Medulla oblongata (tissue), 1 donor: ENCODE results near the gene PRSS57.
"Not testable (repeated sequence)": the region's sequence is repeated elsewhere in the genome, so short reads cannot be mapped to it uniquely, and the experiment has no call there.

Source experiments
- DNase-seq: peaks from one replicate; pipeline ENCODE4 v3.0.0-alpha.2; 2015; ENCODE audit errors: extremely low spot score

PRSS57 gene

DNA sequence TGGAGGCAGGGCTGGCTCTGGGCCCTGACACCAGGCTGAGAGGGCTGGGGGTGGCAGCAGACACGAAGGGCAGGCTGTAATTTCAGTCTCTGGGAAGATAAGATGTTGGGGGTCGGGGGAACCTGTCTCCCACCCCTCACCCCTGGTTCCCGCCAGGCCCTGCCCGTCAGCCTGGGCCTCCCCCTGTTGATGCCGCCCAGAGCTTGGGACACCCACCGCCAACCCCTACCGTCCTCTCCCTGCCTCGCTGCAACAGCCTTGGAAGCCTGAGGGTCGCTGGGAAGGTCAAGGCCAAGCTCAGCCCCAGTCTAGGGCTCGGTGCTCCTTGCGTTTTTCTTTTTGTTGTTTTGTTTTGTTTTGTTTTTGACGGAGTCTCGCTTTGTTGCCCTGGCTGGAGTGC, 28.0 kb upstream of the PRSS57 start:
- DNase-seq: no peak

- DNase-seq: no peak
Observed at GRCh38 chr19:722553-723101, 27.4 kb upstream of the PRSS57 start.

DNA sequence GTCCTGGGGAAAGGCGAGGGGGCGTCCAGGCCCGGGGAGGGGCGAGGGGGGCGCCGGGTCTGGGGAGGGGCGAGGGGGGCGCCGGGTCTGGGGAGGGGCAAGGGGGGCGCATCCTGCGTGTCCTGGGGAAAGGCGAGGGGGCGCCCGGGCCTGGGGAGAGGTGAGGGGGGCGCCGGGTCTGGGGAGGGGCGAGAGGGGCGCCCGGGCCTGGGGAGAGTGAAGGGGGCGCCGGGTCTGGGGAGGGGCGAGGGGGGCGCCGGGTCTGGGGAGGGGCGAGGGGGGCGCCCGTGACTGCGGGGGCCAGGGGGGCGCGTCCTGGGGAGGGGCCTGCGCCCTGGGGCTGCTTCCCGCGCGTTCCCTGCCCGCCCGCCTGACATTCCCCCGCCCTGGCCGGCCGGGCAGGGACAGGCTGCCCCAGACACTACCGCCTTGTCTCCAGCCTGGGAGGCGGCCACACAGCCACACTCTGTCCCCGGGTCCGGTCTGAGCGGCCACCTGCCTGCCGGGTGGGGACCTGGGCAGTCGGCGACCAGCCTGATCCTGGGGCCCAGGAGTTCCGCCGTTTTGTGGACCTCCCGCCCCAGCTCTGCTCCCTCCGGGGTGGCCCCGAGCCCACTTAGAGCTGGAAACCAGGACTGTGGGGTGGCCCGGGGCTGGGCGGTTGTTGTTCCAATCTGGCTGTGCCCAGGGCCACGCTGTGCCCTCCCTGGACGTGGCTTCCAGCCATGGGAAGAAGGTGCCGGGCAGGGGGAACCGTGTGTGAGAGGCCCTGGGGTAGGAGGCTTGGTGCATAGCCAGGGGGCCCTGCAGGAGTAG, 25.3 kb upstream of the PRSS57 start:
- DNase-seq: peak; percentile 87

DNA sequence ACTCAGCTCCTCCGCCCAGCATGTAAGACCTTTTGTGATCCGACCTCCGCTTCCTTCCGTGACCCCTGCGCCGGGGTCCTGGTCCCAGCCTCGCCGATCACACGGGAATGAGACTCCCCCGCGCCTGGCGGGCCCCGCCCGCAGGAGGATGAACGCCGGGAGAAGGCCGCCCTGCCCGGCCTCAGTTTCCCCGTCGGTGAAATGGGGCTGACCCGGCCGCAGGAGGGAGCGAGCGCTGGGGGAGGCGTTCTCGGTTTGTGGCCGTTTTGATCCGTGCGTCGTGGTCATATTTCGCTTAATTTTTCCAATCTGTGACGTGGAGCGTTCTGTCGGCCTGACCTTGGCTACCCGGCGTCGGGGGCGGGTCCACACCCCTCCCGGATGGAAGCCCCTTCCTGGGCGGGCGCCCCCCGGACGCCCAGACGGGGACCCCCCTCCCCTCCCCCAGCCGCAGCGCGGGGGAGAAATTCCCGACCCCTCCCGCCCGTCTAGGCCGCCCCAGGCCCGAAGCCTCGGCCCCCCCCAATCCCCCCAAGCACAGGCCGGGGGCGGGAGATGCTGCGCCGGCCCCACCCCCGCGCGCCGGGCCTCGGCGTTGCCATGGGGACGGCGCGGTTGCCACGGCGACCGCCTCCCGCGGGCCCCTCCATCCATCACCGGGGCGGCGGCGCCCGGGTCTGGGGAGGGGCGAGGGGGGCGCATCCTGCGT, 24.5 kb upstream of the PRSS57 start:
- DNase-seq: peak; percentile 64

DNA sequence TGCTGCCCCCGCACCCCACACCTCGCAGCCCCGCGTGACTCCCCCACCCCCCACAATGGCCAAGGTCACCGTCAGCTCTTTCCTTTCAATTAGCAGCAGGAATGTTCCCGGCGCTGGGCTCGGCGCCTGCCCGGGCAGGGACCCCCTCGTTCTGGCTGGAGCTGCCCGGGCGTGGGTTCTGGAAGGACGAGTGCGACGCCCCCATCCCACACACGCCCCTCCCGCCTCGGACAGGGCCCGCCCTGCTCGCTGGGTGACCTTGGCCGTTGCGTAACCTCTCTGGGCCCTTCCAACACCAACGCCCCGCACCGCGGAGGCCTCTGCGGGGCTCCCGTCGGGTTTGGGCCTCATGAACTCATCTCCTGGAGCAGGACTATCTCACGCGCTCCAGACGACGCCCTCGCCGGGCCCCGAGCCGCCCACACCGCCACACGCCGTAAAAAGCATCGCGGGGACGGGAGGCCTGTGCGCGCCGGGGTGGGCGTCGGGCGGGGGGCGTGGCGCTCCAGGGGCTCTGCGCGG, 23.8 kb upstream of the PRSS57 start:
- peak; percentile 64 for DNase-seq

DNA sequence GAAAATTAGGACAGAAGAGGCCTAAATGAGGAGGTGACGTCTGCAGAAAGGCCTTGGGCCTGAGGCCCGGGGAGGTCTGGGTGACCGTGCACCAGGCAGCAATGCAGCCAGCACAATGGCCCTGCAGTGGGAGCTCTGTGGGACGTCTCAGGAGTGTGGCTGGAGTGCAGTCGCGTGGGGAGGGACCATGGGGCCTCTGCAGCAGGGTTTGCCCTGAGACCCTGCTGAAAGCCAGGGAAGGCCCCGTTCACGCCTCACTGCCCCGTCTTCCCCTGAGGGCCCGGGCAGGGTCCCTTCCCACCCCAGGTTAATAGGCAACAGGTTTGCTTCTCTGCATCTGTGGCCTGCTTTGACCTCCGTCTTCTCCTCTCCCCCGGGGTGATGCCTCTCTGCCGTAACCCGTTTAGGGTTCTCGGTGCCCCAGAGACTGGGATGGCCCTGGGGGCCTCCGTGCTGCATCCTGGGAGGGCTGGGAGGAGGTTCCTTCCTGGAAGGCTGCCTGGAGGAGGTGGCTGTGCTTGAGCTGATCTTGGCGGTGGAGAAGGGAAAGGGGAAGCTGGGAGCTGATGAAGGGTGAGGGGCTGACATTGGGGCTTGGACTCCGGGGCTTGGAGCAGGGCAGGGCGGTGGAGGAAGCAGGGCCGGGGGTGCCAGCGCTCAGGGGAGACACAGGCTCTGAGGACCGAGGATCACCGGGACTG, 23.1 kb upstream of the PRSS57 start:
- DNase-seq: peak; percentile 63

- no peak for DNase-seq
Observed at GRCh38 chr19:715347-715746, 20.1 kb upstream of the PRSS57 start.

GRCh38 chr19:711254-711653, 16.0 kb upstream of the PRSS57 start:
- DNase-seq: no peak

DNA sequence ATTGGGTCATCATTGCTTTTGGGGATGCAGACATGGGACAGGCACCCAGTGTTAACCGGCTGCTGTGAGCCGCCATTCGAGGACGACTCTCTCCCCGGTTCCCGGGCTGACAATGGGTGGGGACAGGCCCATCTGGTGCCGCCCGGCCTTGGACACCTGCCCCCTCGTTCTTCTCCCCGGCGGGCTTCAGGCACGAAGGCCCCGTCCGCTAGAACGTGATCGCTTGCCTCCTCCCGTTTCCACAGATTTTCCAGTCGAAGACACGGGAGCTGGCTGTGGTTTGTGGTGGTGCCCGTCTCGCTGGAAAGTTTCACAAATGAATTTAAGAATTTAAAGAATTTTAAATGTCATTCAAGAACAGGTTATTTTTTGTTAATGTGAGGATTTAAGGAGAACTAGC, 15.5 kb upstream of the PRSS57 start:
- DNase-seq: no peak

- DNase-seq: peak; percentile 50
Observed at GRCh38 chr19:709965-710571, 14.8 kb upstream of the PRSS57 start.

DNA sequence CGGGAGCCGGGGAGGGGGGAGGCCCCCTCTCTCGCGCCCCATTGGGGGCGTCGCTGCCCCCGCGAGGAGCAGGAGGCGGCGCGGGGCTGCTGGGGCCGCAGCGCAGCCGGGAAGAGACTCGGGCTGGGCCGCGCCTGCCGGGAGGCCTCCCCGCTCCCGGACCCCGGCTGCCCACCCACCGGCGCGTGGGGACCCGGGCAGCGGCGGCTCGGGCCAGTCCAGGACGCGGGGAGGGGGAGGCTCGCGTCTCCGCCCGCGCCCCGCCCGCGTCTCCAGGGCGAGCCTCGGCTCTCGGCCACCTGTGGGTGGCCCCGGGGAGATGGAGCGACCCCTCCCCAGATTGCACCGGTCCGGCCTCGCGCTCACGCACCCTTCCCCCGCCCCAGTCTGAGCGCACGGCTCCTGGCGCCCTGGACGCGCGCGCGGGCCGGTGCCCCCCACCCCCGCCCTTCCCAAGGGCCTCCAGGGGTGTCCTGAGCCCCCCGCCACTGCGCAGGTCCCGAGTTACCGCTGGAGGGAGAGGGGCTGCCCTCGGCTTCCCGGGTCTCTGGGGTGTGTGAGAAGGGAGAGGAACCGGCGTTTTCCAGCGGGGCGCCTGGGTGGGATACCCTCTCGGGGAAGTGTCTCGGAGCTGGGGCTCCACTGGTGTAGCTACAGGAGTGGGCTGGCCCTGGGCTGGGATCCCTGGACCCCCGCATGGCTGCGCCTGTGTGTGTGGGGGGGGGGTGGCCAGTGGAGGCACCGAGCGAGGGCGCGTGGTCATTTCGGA, 14.1 kb upstream of the PRSS57 start:
- DNase-seq: no peak

- DNase-seq: no peak
Observed at GRCh38 chr19:708154-709143, 13.2 kb upstream of the PRSS57 start, which contains the start of gene PALM. Gene PALM (plus strand): TSS chr19:708935. CDS start chr19:709147, 212 bp downstream.

GRCh38 chr19:704447-704741, 9.1 kb upstream of the PRSS57 start:
- DNase-seq: no peak

GRCh38 chr19:703651-704446, 8.6 kb upstream of the PRSS57 start:
- no peak for DNase-seq

- DNase-seq: no peak
Observed at GRCh38 chr19:703329-703650, 8.0 kb upstream of the PRSS57 start.

DNA sequence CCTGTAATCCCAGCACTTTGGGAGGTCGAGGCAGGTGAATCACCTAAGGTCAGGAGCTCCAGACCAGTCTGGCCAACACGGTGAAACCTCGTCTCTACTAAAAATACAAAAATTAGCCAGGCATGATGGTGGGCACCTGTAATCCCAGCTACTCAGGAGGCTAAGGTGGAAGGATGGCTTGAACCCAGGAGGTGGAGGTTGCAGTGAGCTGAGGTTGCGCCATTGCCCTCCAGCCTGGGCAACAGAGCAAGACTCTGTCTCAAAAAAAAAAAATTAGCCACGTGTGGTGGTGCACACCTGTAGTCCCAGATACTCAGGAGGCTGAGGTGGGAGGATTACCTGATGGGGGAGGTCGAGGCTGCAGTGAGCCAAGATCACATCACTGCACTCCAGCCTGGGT, 7.6 kb upstream of the PRSS57 start:
- DNase-seq: not testable (repeated sequence)

DNA sequence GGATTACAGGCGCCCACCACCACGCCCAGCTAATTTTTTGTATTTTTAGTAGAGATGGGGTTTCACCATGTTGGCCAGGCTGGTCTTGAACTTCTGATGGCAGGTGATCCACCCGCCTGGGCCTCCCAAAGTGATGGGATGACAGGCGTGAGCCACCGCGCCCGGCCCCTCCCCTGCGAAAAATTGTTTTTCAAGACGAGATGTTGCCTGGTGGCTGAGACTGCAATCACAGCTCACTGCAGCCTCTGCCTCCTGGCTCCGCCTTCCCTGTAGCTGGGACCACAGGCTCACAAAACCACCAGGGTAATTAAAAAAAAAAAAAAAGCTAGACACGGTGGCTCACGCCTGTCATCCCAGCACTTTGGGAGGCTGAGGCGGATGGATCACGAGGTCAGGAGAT, 4.6 kb upstream of the PRSS57 start:
- not testable (repeated sequence) for DNase-seq

DNA sequence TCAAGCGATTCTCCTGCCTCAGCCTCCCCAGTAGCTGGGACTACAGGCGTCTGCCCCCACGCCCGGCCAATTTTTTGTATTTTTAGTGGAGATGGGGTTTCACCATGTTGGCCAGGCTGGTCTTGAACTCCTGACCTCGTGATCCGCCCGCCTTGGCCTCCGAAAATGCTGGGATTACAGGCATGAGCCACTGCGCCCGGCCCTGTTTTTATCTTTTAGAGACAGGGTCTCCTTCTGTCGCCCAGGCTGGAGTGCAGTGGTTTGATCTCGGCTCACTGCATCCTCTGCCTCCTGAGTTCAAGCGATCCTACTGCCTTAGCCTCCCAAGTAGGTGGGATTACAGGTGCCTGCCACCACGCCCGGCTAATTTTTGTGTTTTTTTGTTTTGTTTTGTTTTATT, 3.3 kb upstream of the PRSS57 start:
- not testable (repeated sequence) for DNase-seq
